Subcutaneous abdominal adipose tissue (tissue), 5 donors: ENCODE data around the gene BANF2.
A peak's percentile ranks its signal among the peaks of the same experiment; 100 is the strongest.

Experiments
- H3K27ac ChIP-seq: one replicate; pipeline ENCODE4 v1.7.0; 2013; ENCODE audit warnings: low read depth, mild to moderate bottlenecking, inconsistent platforms, low read length, moderate library complexity
- H3K27me3 ChIP-seq, 5 donors: one replicate each; pipeline ENCODE4 v1.7.0; 2013; ENCODE audit warnings: low read length in 5 of 5, inconsistent platforms in 1 of 5; ENCODE audit not compliant: control insufficient read depth in 5 of 5, insufficient read depth in 4 of 5
- H3K36me3 ChIP-seq, 5 donors: one replicate each; pipeline ENCODE4 v1.7.0; 2013; ENCODE audit warnings: low read length in 5 of 5; ENCODE audit not compliant: control insufficient read depth in 5 of 5, insufficient read depth in 5 of 5
- H3K4me1 ChIP-seq, 5 donors: one replicate each; pipeline ENCODE4 v1.7.0; 2013; ENCODE audit warnings: low read length in 5 of 5, mild to moderate bottlenecking in 3 of 5, moderate library complexity in 1 of 5; ENCODE audit not compliant: control insufficient read depth in 5 of 5, insufficient read depth in 5 of 5
- H3K4me3 ChIP-seq, 5 donors: one replicate each; pipeline ENCODE4 v1.7.0; 2013; ENCODE audit warnings: low read length in 5 of 5, low read depth in 1 of 5
- H3K9ac ChIP-seq, 5 donors: one replicate each; pipeline ENCODE4 v1.7.0; 2013; ENCODE audit warnings: low read length in 5 of 5, mild to moderate bottlenecking in 4 of 5, moderate library complexity in 3 of 5
- H3K9me3 ChIP-seq, 5 donors: one replicate each; pipeline ENCODE4 v1.7.0; 2013; ENCODE audit warnings: low read length in 5 of 5; ENCODE audit not compliant: control insufficient read depth in 5 of 5
- donor health status: healthy.
- donor health status: healthy.
- donor health status: healthy.
- donor health status: healthy.
- donor health status: healthy.

The BANF2 gene

DNA sequence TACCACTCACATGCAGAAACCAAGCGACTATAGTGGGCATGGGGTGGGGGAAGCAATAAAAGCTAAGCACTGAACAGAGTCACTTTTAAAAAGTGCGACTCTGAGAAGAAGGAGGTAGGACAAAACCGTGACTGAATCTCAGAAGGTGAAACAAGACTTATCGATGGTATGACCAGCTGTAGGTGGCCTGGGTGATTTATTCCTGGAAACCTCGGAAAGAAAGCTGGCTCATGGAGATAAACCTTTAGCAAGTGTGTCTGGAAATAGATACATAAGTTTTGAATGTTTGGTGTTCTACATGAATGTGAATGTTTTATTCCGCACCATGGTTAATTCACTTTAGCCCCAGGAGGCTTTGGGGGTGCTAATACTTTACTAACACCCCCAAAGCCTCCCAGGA lies 43.9 kb downstream of the BANF2 start:
- Histone ChIP-seq H3K9me3 (peaks cover 0 to 3% (median 0%) of the 10 kb centered on the region in 5 donors), H3K36me3 (no peaks in the 10 kb centered on the region), H3K9ac (no peak overlapping the region), H3K27me3 (no peaks in the 10 kb centered on the region), H3K4me3 (no peak overlapping the region), H3K27ac (no peak overlapping the region), H3K4me1 (peaks cover 0 to 4% (median 0%) of the 10 kb centered on the region in 5 donors)

DNA sequence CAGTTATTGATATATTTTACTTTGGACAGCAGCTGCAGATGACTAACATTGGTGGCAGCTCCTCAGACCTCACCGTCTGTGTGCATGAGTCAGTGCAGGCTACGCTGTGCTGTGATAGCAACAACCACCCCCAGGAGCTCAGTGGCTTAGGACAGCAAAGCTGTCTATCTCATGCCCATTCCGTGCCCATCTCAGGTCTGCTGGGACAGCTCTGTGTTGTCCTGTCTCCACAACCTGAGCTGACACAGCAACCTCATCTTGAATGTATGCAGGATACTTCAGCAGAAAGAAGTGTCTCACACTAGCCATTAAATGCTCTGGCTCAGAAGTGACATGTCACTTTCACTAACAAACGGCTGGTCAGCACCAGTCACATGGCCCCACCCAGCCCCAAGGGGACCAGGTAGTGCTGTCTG lies 47.7 kb downstream of the BANF2 start:
- Histone ChIP-seq H3K4me3 (no peak overlapping the region), H3K9ac (no peak overlapping the region), H3K27me3 (no peaks in the 10 kb centered on the region), H3K9me3 (no peaks in the 10 kb centered on the region), H3K36me3 (no peaks in the 10 kb centered on the region), H3K4me1 (peaks cover 4 to 23% (median 11%) of the 10 kb centered on the region in 5 donors), H3K27ac (no peak overlapping the region)

DNA sequence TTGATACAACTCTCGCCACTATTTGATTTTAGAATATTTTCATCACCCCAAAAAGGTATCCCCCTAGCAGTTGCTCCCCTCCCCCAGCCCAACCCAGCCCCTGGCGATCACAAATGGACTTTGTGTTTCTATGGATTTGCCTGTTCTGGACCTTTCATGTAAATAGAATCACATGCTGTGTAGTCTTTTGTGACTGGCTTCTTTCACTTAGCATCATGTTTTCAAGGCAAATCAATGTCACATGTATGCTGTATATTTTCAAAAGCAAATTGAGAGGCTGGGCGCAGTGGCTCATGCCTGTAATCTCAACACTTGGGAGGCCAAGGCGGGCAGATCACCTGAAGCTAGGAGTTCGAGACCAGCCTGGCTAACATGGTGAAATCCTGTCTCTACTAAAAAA lies 48.5 kb downstream of the BANF2 start:
- Histone ChIP-seq H3K9me3 (no peaks in the 10 kb centered on the region), H3K27ac (no peak overlapping the region), H3K4me3 (no peak overlapping the region), H3K4me1 (peaks cover 4 to 23% (median 11%) of the 10 kb centered on the region in 5 donors), H3K36me3 (no peaks in the 10 kb centered on the region), H3K27me3 (no peaks in the 10 kb centered on the region), H3K9ac (no peak overlapping the region)

DNA sequence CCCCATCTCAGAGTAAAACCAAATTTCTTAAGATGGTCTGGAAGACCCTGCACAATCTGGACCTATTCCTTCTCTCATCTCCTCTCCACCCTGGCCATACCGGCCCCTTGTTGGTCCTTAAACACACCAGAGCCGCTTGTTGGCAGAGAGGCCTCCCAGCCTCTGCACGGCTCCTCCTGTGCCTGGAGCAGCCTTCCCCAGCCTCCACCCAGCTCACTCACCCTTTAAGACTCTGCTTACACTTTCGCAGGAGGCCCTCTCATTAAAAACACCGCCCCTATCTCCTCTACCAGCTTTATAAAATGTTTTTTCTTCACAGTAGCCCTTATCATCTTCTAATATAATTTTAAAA lies 49.8 kb downstream of the BANF2 start:
- Histone ChIP-seq H3K4me3 (no peak overlapping the region), H3K36me3 (no peaks in the 10 kb centered on the region), H3K9me3 (no peaks in the 10 kb centered on the region), H3K27ac (peak overlapping the region; percentile 26), H3K4me1 (peaks cover 4 to 23% (median 11%) of the 10 kb centered on the region in 5 donors), H3K9ac (no peak overlapping the region), H3K27me3 (no peaks in the 10 kb centered on the region)

DNA sequence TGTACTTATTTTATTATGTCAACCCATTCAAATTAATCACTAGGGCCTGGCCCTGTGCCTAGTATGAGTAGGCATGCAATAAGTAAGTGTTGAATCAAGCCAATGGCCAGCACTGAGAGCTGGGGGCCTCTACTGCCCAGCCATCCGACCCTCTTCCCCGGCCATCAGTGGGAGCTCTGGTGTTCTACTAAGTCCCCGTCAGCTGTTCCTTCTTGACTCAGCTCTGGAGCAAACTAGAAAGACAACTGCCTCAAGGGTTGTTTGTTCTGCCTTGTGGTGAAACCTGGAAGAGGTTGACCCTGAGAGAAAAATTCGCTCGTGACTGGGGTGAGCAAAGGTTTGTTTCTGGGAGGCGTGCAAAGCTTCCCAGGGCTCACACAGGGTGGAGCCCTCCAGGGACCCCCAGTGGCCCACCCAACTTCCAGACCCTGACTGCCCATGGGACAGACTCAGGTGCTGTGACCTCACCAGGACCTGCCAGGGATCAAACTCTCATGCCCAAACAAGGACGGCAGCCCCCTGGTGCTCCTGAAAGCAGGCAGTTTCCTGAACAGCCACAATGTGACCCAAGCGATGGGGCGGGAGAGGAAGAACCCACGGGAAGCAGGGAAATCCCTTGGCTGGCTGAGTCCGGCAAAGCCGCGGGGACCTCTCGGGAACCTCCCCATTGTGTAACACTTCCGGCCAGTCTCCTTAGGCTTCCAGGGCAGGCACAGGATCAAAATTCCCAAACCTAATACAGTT lies 50.4 kb downstream of the BANF2 start:
- peak overlapping the region; percentile 26 for H3K27ac ChIP-seq
- H3K36me3 ChIP-seq = no peaks in the 10 kb centered on the region
- no peaks in the 10 kb centered on the region for H3K9me3 ChIP-seq
- H3K9ac ChIP-seq = peak overlapping the region in 2 of 5 donors; percentile 9 to 14
- H3K4me3 ChIP-seq = peak overlapping the region in 3 of 5 donors; percentile 4 to 32 (median 32)
- peaks cover 4 to 23% (median 11%) of the 10 kb centered on the region in 5 donors for H3K4me1 ChIP-seq
- no peaks in the 10 kb centered on the region for H3K27me3 ChIP-seq

DNA sequence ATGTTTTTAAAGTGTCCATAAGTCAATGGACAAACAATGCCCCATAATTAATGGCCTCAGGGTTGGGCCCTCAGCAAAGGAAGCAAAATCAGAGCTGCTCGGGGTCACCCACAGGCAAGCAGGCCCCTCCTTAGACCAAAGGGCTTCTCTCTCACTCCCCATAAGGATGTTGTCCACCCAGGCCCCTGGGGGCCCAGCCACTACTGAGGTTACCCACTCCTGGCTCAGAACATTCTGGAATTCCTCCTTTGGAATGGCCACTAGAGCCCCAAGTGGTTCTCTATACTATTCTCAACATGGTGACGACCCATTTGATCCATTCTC lies 50.9 kb downstream of the BANF2 start:
- H3K27ac ChIP-seq = peak overlapping the region; percentile 26
- H3K4me3 ChIP-seq = no peak overlapping the region
- no peaks in the 10 kb centered on the region for H3K9me3 ChIP-seq
- no peaks in the 10 kb centered on the region for H3K36me3 ChIP-seq
- H3K27me3 ChIP-seq = no peaks in the 10 kb centered on the region
- peak overlapping the region in 2 of 5 donors; percentile 9 to 14 for H3K9ac ChIP-seq
- peaks cover 4 to 23% (median 11%) of the 10 kb centered on the region in 5 donors for H3K4me1 ChIP-seq

DNA sequence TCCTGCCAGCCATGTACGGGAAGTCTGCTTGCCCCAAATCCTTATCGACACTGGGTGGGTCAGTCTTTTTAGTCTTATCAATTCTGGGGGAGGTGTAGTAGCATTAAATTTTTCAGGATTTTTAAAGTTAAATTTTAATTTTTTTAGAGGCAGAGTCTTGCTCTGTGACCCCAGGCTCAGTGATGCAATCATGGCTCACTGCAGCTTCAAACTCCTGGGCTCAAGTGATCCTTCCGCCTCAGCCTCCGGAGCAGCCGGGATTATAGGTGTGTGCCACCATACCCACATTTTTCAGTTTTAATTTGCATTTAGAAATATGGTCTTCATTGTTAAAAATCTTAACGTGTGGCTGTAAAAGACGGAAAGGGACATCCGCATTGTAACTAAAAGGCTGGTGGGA lies 51.9 kb downstream of the BANF2 start:
- peak overlapping the region; percentile 26 for H3K27ac ChIP-seq
- H3K9ac ChIP-seq = no peak overlapping the region
- H3K4me3 ChIP-seq = no peak overlapping the region
- peaks cover 4 to 23% (median 11%) of the 10 kb centered on the region in 5 donors for H3K4me1 ChIP-seq
- no peaks in the 10 kb centered on the region for H3K9me3 ChIP-seq
- H3K36me3 ChIP-seq = no peaks in the 10 kb centered on the region
- H3K27me3 ChIP-seq = no peaks in the 10 kb centered on the region

DNA sequence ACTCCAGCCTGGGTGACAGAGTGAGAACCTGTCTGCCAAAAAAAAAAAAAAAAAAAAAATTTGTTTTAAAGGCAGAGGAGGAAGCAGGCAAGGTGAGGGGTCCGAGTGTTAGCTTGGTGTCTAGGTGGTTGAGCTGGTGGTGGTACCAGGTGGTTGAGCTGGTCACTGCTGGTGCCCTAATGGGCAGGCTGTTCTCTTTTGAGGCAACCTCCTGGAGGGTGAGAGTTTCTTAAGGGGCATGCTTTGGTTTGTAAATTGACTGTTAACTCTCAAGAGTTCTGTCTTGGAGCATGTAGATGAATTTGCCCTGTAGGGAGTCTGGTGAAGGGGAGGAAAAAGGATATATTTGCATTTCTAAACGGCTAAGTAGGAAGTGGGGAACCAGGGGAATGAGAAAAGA lies 52.7 kb downstream of the BANF2 start:
- Histone ChIP-seq H3K27me3 (no peaks in the 10 kb centered on the region), H3K4me1 (peaks cover 4 to 22% (median 11%) of the 10 kb centered on the region in 5 donors), H3K9me3 (no peaks in the 10 kb centered on the region), H3K4me3 (no peak overlapping the region), H3K9ac (no peak overlapping the region), H3K36me3 (no peaks in the 10 kb centered on the region), H3K27ac (no peak overlapping the region)

DNA sequence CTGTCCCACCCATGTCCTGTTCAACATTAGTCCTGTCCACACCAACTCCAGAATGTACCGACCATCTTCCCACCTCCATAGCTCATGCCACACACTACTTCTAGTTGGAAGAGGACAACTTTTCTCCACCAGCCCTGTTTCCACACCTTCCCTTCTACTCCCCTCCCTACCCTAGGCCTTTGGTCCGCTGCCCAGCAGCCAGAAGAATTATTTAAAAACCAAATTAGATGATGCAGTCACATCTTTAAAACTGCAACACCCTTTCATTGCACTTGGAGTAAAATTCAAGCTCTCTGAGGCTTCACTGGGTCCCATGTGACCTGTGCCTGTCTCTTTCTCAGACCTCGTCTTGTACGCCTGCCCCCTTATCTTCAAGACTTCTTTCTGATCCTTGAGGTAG lies 53.8 kb downstream of the BANF2 start:
- no peak overlapping the region for H3K9ac ChIP-seq
- no peaks in the 10 kb centered on the region for H3K27me3 ChIP-seq
- peaks cover 2 to 8% (median 6%) of the 10 kb centered on the region in 5 donors for H3K9me3 ChIP-seq
- H3K4me3 ChIP-seq = no peak overlapping the region
- H3K27ac ChIP-seq = no peak overlapping the region
- H3K4me1 ChIP-seq = peaks cover 4 to 19% (median 11%) of the 10 kb centered on the region in 5 donors
- H3K36me3 ChIP-seq = no peaks in the 10 kb centered on the region

DNA sequence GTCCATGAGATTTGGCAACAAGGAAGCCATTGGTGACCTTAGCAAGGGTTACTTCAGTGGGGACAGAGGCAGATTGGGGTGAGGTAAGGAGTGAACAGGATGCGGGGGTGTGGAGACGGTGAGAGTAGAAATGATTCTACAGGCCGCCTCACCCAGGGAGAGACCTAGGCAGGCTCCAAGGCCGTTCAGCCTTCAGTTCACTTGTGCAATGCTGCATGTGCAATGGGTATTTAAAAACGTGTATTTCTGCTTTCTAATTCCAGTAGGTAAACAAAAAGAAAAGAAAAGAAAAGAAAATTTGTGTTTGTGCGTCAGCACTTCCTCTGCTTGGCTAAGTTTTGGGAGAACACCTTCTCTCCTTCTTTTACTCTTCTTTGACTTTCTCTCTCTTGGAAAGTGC lies 56.8 kb downstream of the BANF2 start:
- H3K9ac ChIP-seq = no peak overlapping the region

More for the DNA sequence above, 56.8 kb downstream of the BANF2 start:
- no peaks in the 10 kb centered on the region for H3K4me1 ChIP-seq
- no peak overlapping the region for H3K27ac ChIP-seq
- H3K9me3 ChIP-seq = peaks cover 4 to 13% (median 11%) of the 10 kb centered on the region in 5 donors
- H3K36me3 ChIP-seq = no peaks in the 10 kb centered on the region
- H3K27me3 ChIP-seq = no peaks in the 10 kb centered on the region
- H3K4me3 ChIP-seq = no peak overlapping the region
